Measurements from ENCODE around the gene CHMP4B.

- TF ChIP-seq CTCF (IDR thresholded peaks at IDR 0.05; ENCODE audit: low read depth, low read length, poor library complexity, severe bottlenecking) (no peak), EZH2phosphoT487 (IDR thresholded peaks at IDR 0.05; ENCODE audit: borderline replicate concordance, low read length) (no peak)
These were observed 90.0 kb downstream of the CHMP4B start for GRCh38 chr20:33901132-33901523.
